ENCODE data around the gene MBD6.

MBD6 gene

GRCh38 chr12:57529831-57530230 lies 7.2 kb downstream of the MBD6 start:
- H3K27ac ChIP-seq (replicated peaks; ENCODE audit: low read length), result no peak overlapping the region

GRCh38 chr12:57530396-57531142 lies 7.9 kb downstream of the MBD6 start:
- no peak overlapping the region for H2BK5ac ChIP-seq (ENCODE audit: low read length)
- no peak overlapping the region for H3K18ac ChIP-seq (ENCODE audit: low read length)
- H3K9me3 ChIP-seq (replicated peaks in 1 of 2; ENCODE audit: control insufficient read depth in 2 of 2, insufficient read depth in 1 of 2, low read depth in 1 of 2, low read length in 2 of 2), result no peaks in the 10 kb centered on the region
- no peaks in the 10 kb centered on the region for H3K79me1 ChIP-seq (ENCODE audit: low read depth, low read length)
- H3K4me1 ChIP-seq (ENCODE audit: control insufficient read depth in 2 of 2, insufficient read depth in 1 of 2, low read depth in 1 of 2, low read length in 2 of 2), result no peaks in the 10 kb centered on the region
- H3K27ac ChIP-seq (replicated peaks; ENCODE audit: low read length), result no peak overlapping the region
- no peak overlapping the region for H3K4ac ChIP-seq (ENCODE audit: low read length)
- no peak overlapping the region for H3K9ac ChIP-seq (ENCODE audit: low read depth, low read length, poor library complexity)
- peaks cover 60 to 96% of the 10 kb centered on the region in 2 donors for H3K36me3 ChIP-seq (replicated peaks in 1 of 2; ENCODE audit: control insufficient read depth in 2 of 2, insufficient read depth in 2 of 2, low read length in 2 of 2)
- H3K27me3 ChIP-seq (ENCODE audit: control insufficient read depth in 3 of 3, insufficient read depth in 3 of 3, low read depth in 1 of 3, low read length in 3 of 3), result no peaks in the 10 kb centered on the region
- no peak overlapping the region for H3K23ac ChIP-seq (ENCODE audit: low read depth, low read length, poor library complexity)
- no peak overlapping the region for H2AFZ ChIP-seq (ENCODE audit: low read length)
- H3K4me2 ChIP-seq (ENCODE audit: insufficient read depth, low read length, poor library complexity, severe bottlenecking), result no peak overlapping the region
- DNase-seq (ENCODE audit: low spot score), result no peak
- no peak overlapping the region for H2AK5ac ChIP-seq (ENCODE audit: low read depth, low read length)
- no CpG with 5 or more reads among the region's 5 CpGs for WGBS, 2 donors (ENCODE audit: extremely low coverage in 2 of 2, insufficient read length in 2 of 2, insufficient replicate concordance in 1 of 2)
- no peak overlapping the region for H2BK120ac ChIP-seq (ENCODE audit: low read depth, low read length)
- no peak overlapping the region for H2BK12ac ChIP-seq (ENCODE audit: low read length)
- H4K8ac ChIP-seq (ENCODE audit: low read depth, low read length), result no peak overlapping the region
- H2BK15ac ChIP-seq (ENCODE audit: low read length), result no peak overlapping the region
- H3K4me3 ChIP-seq (ENCODE audit: low read length in 2 of 2), result no peak overlapping the region
- peak overlapping the region; percentile 61 for H4K91ac ChIP-seq (ENCODE audit: low read depth, low read length, poor library complexity)
- no peak overlapping the region for H3K14ac ChIP-seq (ENCODE audit: low read length)

More at GRCh38 chr12:57529831-57530230, 7.2 kb downstream of the MBD6 start:
- H3K23ac ChIP-seq (ENCODE audit: low read depth, low read length, poor library complexity), result no peak overlapping the region
- no peak overlapping the region for H3K18ac ChIP-seq (ENCODE audit: low read length)
- H3K4me3 ChIP-seq (ENCODE audit: low read length in 2 of 2), result no peak overlapping the region
- no CpG with 5 or more reads among the region's 6 CpGs for WGBS, 2 donors (ENCODE audit: extremely low coverage in 2 of 2, insufficient read length in 2 of 2, insufficient replicate concordance in 1 of 2)
- H2BK12ac ChIP-seq (ENCODE audit: low read length), result no peak overlapping the region
- no peak overlapping the region for H2AFZ ChIP-seq (ENCODE audit: low read length)
- no peak overlapping the region for H3K4ac ChIP-seq (ENCODE audit: low read length)
- no peak for DNase-seq (ENCODE audit: low spot score)
- no peak overlapping the region for H2BK120ac ChIP-seq (ENCODE audit: low read depth, low read length)
- H3K36me3 ChIP-seq (replicated peaks in 1 of 2; ENCODE audit: control insufficient read depth in 2 of 2, insufficient read depth in 2 of 2, low read length in 2 of 2), result peaks cover 54 to 95% of the 10 kb centered on the region in 2 donors
- no peaks in the 10 kb centered on the region for H3K79me1 ChIP-seq (ENCODE audit: low read depth, low read length)
- no peak overlapping the region for H2BK5ac ChIP-seq (ENCODE audit: low read length)
- peaks cover 0 to 5% of the 10 kb centered on the region in 2 donors for H3K4me1 ChIP-seq (ENCODE audit: control insufficient read depth in 2 of 2, insufficient read depth in 1 of 2, low read depth in 1 of 2, low read length in 2 of 2)
- H3K14ac ChIP-seq (ENCODE audit: low read length), result no peak overlapping the region
- H4K91ac ChIP-seq (ENCODE audit: low read depth, low read length, poor library complexity), result no peak overlapping the region
- no peak overlapping the region for H2BK15ac ChIP-seq (ENCODE audit: low read length)
- no peak overlapping the region for H2AK5ac ChIP-seq (ENCODE audit: low read depth, low read length)
- H3K4me2 ChIP-seq (ENCODE audit: insufficient read depth, low read length, poor library complexity, severe bottlenecking), result no peak overlapping the region
- no peak overlapping the region for H3K9ac ChIP-seq (ENCODE audit: low read depth, low read length, poor library complexity)
- H3K9me3 ChIP-seq (replicated peaks in 1 of 2; ENCODE audit: control insufficient read depth in 2 of 2, insufficient read depth in 1 of 2, low read depth in 1 of 2, low read length in 2 of 2), result no peaks in the 10 kb centered on the region
- H4K8ac ChIP-seq (ENCODE audit: low read depth, low read length), result no peak overlapping the region
- no peaks in the 10 kb centered on the region for H3K27me3 ChIP-seq (ENCODE audit: control insufficient read depth in 3 of 3, insufficient read depth in 3 of 3, low read depth in 1 of 3, low read length in 3 of 3)

GRCh38 chr12:57531836-57532235 lies 9.2 kb downstream of the MBD6 start:
- Histone ChIP-seq H3K9ac (ENCODE audit: low read depth, low read length, poor library complexity) (no peak overlapping the region), H3K4me1 (ENCODE audit: control insufficient read depth in 2 of 2, insufficient read depth in 1 of 2, low read depth in 1 of 2, low read length in 2 of 2) (no peaks in the 10 kb centered on the region), H3K27ac (replicated peaks; ENCODE audit: low read length) (no peak overlapping the region), H4K8ac (ENCODE audit: low read depth, low read length) (no peak overlapping the region), H3K27me3 (ENCODE audit: control insufficient read depth in 3 of 3, insufficient read depth in 3 of 3, low read depth in 1 of 3, low read length in 3 of 3) (no peaks in the 10 kb centered on the region), H3K18ac (ENCODE audit: low read length) (no peak overlapping the region), H4K91ac (ENCODE audit: low read depth, low read length, poor library complexity) (no peak overlapping the region), H3K9me3 (replicated peaks in 1 of 2; ENCODE audit: control insufficient read depth in 2 of 2, insufficient read depth in 1 of 2, low read depth in 1 of 2, low read length in 2 of 2) (no peaks in the 10 kb centered on the region), H3K23ac (ENCODE audit: low read depth, low read length, poor library complexity) (no peak overlapping the region), H2BK5ac (ENCODE audit: low read length) (no peak overlapping the region), H3K79me1 (ENCODE audit: low read depth, low read length) (no peaks in the 10 kb centered on the region), H2BK120ac (ENCODE audit: low read depth, low read length) (no peak overlapping the region), H3K14ac (ENCODE audit: low read length) (no peak overlapping the region), H2AK5ac (ENCODE audit: low read depth, low read length) (no peak overlapping the region), H3K4me2 (ENCODE audit: insufficient read depth, low read length, poor library complexity, severe bottlenecking) (no peak overlapping the region), H2BK15ac (ENCODE audit: low read length) (no peak overlapping the region), H3K36me3 (replicated peaks in 1 of 2; ENCODE audit: control insufficient read depth in 2 of 2, insufficient read depth in 2 of 2, low read length in 2 of 2) (peaks cover 55 to 97% of the 10 kb centered on the region in 2 donors), H2AFZ (ENCODE audit: low read length) (no peak overlapping the region), H2BK12ac (ENCODE audit: low read length) (no peak overlapping the region), H3K4ac (ENCODE audit: low read length) (no peak overlapping the region), H3K4me3 (ENCODE audit: low read length in 2 of 2) (no peak overlapping the region)
- no CpG with 5 or more reads among the region's 1 CpG for WGBS, 2 donors (ENCODE audit: extremely low coverage in 2 of 2, insufficient read length in 2 of 2, insufficient replicate concordance in 1 of 2)
- no peak for DNase-seq (ENCODE audit: low spot score)

GRCh38 chr12:57533108-57533507 lies 10.5 kb downstream of the MBD6 start:
- Histone ChIP-seq H2BK15ac (ENCODE audit: low read length) (no peak overlapping the region), H4K8ac (ENCODE audit: low read depth, low read length) (no peak overlapping the region), H3K4ac (ENCODE audit: low read length) (no peak overlapping the region), H3K36me3 (replicated peaks in 1 of 2; ENCODE audit: control insufficient read depth in 2 of 2, insufficient read depth in 2 of 2, low read length in 2 of 2) (peaks cover 52 to 93% of the 10 kb centered on the region in 2 donors), H2BK5ac (ENCODE audit: low read length) (no peak overlapping the region), H2BK120ac (ENCODE audit: low read depth, low read length) (no peak overlapping the region), H3K9ac (ENCODE audit: low read depth, low read length, poor library complexity) (no peak overlapping the region), H4K91ac (ENCODE audit: low read depth, low read length, poor library complexity) (no peak overlapping the region), H3K4me3 (ENCODE audit: low read length in 2 of 2) (no peak overlapping the region), H2AFZ (ENCODE audit: low read length) (no peak overlapping the region), H3K14ac (ENCODE audit: low read length) (no peak overlapping the region), H3K4me2 (ENCODE audit: insufficient read depth, low read length, poor library complexity, severe bottlenecking) (no peak overlapping the region), H3K27me3 (ENCODE audit: control insufficient read depth in 3 of 3, insufficient read depth in 3 of 3, low read depth in 1 of 3, low read length in 3 of 3) (no peaks in the 10 kb centered on the region), H3K9me3 (replicated peaks in 1 of 2; ENCODE audit: control insufficient read depth in 2 of 2, insufficient read depth in 1 of 2, low read depth in 1 of 2, low read length in 2 of 2) (no peaks in the 10 kb centered on the region), H3K27ac (replicated peaks; ENCODE audit: low read length) (no peak overlapping the region), H2AK5ac (ENCODE audit: low read depth, low read length) (no peak overlapping the region), H3K4me1 (ENCODE audit: control insufficient read depth in 2 of 2, insufficient read depth in 1 of 2, low read depth in 1 of 2, low read length in 2 of 2) (no peaks in the 10 kb centered on the region), H3K23ac (ENCODE audit: low read depth, low read length, poor library complexity) (no peak overlapping the region), H3K18ac (ENCODE audit: low read length) (no peak overlapping the region), H3K79me1 (ENCODE audit: low read depth, low read length) (no peaks in the 10 kb centered on the region), H2BK12ac (ENCODE audit: low read length) (no peak overlapping the region)
- no peak for DNase-seq (ENCODE audit: low spot score)
- no CpG with 5 or more reads among the region's 8 CpGs for WGBS, 2 donors (ENCODE audit: extremely low coverage in 2 of 2, insufficient read length in 2 of 2, insufficient replicate concordance in 1 of 2)

All from neuronal stem cell (in vitro differentiated cells).